CD4-positive, CD25-positive, alpha-beta regulatory T cell (primary cell): ENCODE results near the gene STAP2. TPM values are rescaled to one million over a fixed set of nuclear protein-coding genes. Genes with fewer than 3 reads are reported as not detected.

ENCODE experiments used
- ATAC-seq, 2 donors: fragments of 150-1000 bp; cut with Tn5 transposase; one replicate each; pipeline ENCODE4 v1.10.0; 2021; ENCODE audit warnings: low read depth in 2 of 2, moderate number of reproducible peaks in 2 of 2, moderate library complexity in 1 of 2
- DNase-seq, 3 donors: peaks; one replicate each; pipeline versions ENCODE4 v3.0.0 to v3.0.0-alpha.2; 2012 to 2022; ENCODE audit warnings: mixed read lengths in 1 of 3
- H3K27ac ChIP-seq: one replicate; pipeline ENCODE4 v1.7.0; 2013; ENCODE audit warnings: mild to moderate bottlenecking, low read length; ENCODE audit not compliant: insufficient read depth, poor library complexity, severe bottlenecking
- H3K27me3 ChIP-seq: one replicate; pipeline ENCODE4 v1.7.0; 2013; ENCODE audit warnings: low read length; ENCODE audit not compliant: control insufficient read depth, insufficient read depth
- H3K36me3 ChIP-seq: one replicate; pipeline ENCODE4 v1.7.0; 2013; ENCODE audit warnings: mild to moderate bottlenecking, low read length, moderate library complexity; ENCODE audit not compliant: control insufficient read depth, insufficient read depth
- H3K4me1 ChIP-seq: 2 replicates; pipeline ENCODE4 v1.7.0; 2013; ENCODE audit warnings: mild to moderate bottlenecking, low read length; ENCODE audit not compliant: insufficient read depth, control insufficient read depth, poor library complexity, severe bottlenecking
- H3K4me3 ChIP-seq: one replicate; pipeline ENCODE4 v1.7.0; 2013; ENCODE audit warnings: low read depth, mild to moderate bottlenecking, low read length, moderate library complexity
- H3K9me3 ChIP-seq, 2 experiments: 1 replicate in 1 of 2; 2 replicates in 1 of 2; pipeline ENCODE4 v1.7.0; 2013; ENCODE audit warnings: low read length in 2 of 2, mild to moderate bottlenecking in 1 of 2, moderate library complexity in 1 of 2; ENCODE audit not compliant: control insufficient read depth in 2 of 2
- H3K27ac Mint-ChIP-seq, 3 donors: one replicate each; pipeline ENCODE4 v1.8.0; 2020 to 2022; ENCODE audit warnings: mild to moderate bottlenecking in 3 of 3, mixed read lengths in 3 of 3, moderate library complexity in 2 of 3
- H3K27me3 Mint-ChIP-seq: one replicate; pipeline ENCODE4 v1.8.0; 2022; ENCODE audit warnings: mild to moderate bottlenecking, mixed read lengths
- H3K36me3 Mint-ChIP-seq: one replicate; pipeline ENCODE4 v1.8.0; 2020; ENCODE audit warnings: mixed read lengths
- H3K4me1 Mint-ChIP-seq, 4 donors: one replicate each; pipeline ENCODE4 v1.8.0; 2020 to 2022; ENCODE audit warnings: mixed read lengths in 4 of 4, mild to moderate bottlenecking in 1 of 4
- H3K4me3 Mint-ChIP-seq, 4 donors: one replicate each; pipeline ENCODE4 v1.8.0; 2020 to 2022; ENCODE audit warnings: mild to moderate bottlenecking in 4 of 4, mixed read lengths in 4 of 4, moderate library complexity in 3 of 4
- H3K9me3 Mint-ChIP-seq, 7 donors: one replicate each; pipeline ENCODE4 v1.8.0; 2020 to 2022; ENCODE audit warnings: mixed read lengths in 7 of 7, mild to moderate bottlenecking in 3 of 7, moderate library complexity in 2 of 7
- polyA plus RNA-seq, 4 donors: library from polyadenylated mRNA; unstranded; fragments of 300-500 nt; fragmentation: Illumina TruSeq; gene quantifications; one replicate each; pipeline ENCODE4 v1.2.3, GENCODE V29; 2021
- total RNA-seq: library from RNA; stranded (reverse); gene quantifications from one replicate; pipeline ENCODE4 v1.2.3, GENCODE V29; 2022

The STAP2 gene
- total and polyA plus RNA-seq, 5 donors from 2014 or later, result 1.6 to 3.0 (median 2.2) TPM

- DNase-seq, result no peak
These were observed 19.4 kb downstream of the STAP2 start for GRCh38 chr19:4319067-4319718.

GRCh38 chr19:4318460-4318859 is 20.2 kb downstream of the STAP2 start:
- H3K36me3 Mint-ChIP-seq, result no peaks in the 10 kb centered on the region
- Histone ChIP-seq H3K27me3 (no peaks in the 10 kb centered on the region), H3K4me3 (no peak overlapping the region)

More at GRCh38 chr19:4319067-4319718, 19.4 kb downstream of the STAP2 start:
- ATAC-seq, result no peak
- H3K27me3 Mint-ChIP-seq, result peaks cover 4% of the 10 kb centered on the region
- Histone ChIP-seq H3K4me3 (no peak overlapping the region), H3K36me3 (no peaks in the 10 kb centered on the region), H3K4me1 (no peaks in the 10 kb centered on the region), H3K27ac (no peak overlapping the region), H3K9me3 (no peaks in the 10 kb centered on the region), H3K27me3 (no peaks in the 10 kb centered on the region)
- H3K4me3 Mint-ChIP-seq, result peak overlapping the region in 2 of 4 donors; percentile 24 to 56
- peaks cover 0 to 6% (median 3%) of the 10 kb centered on the region in 7 donors for H3K9me3 Mint-ChIP-seq
- H3K4me1 Mint-ChIP-seq, result peaks cover 0 to 3% (median under 1%) of the 10 kb centered on the region in 4 donors
- H3K36me3 Mint-ChIP-seq, result no peaks in the 10 kb centered on the region
- H3K27ac Mint-ChIP-seq, result peak overlapping the region in 1 of 3 donors; percentile 45

GRCh38 chr19:4316956-4317355 is 21.7 kb downstream of the STAP2 start:
- no peak overlapping the region for H3K27ac Mint-ChIP-seq
- H3K9me3 Mint-ChIP-seq, result peaks cover 0 to 6% (median 3%) of the 10 kb centered on the region in 7 donors
- no peak overlapping the region for H3K4me3 Mint-ChIP-seq
- Histone ChIP-seq H3K36me3 (no peaks in the 10 kb centered on the region), H3K27ac (no peak overlapping the region), H3K4me1 (no peaks in the 10 kb centered on the region), H3K27me3 (no peaks in the 10 kb centered on the region), H3K9me3 (no peaks in the 10 kb centered on the region), H3K4me3 (no peak overlapping the region)
- no peak for DNase-seq
- no peaks in the 10 kb centered on the region for H3K36me3 Mint-ChIP-seq
- H3K27me3 Mint-ChIP-seq, result peaks cover 4% of the 10 kb centered on the region
- peaks cover 0 to 3% (median under 1%) of the 10 kb centered on the region in 4 donors for H3K4me1 Mint-ChIP-seq
- ATAC-seq, result no peak

More at GRCh38 chr19:4318460-4318859, 20.2 kb downstream of the STAP2 start:
- Mint-ChIP-seq H3K4me3 (no peak overlapping the region), H3K27me3 (peaks cover 4% of the 10 kb centered on the region), H3K4me1 (peaks cover 0 to 3% (median under 1%) of the 10 kb centered on the region in 4 donors), H3K27ac (peak overlapping the region in 1 of 3 donors; percentile 76), H3K9me3 (peaks cover 0 to 6% (median 3%) of the 10 kb centered on the region in 7 donors)
- no peaks in the 10 kb centered on the region for H3K4me1 ChIP-seq
- no peaks in the 10 kb centered on the region for H3K9me3 ChIP-seq
- no peaks in the 10 kb centered on the region for H3K36me3 ChIP-seq
- ATAC-seq, result no peak
- DNase-seq, result no peak
- no peak overlapping the region for H3K27ac ChIP-seq

GRCh38 chr19:4313847-4314490 is 24.7 kb downstream of the STAP2 start:
- Histone ChIP-seq H3K4me3 (no peak overlapping the region), H3K36me3 (no peaks in the 10 kb centered on the region), H3K9me3 (no peaks in the 10 kb centered on the region), H3K27ac (no peak overlapping the region), H3K27me3 (no peaks in the 10 kb centered on the region), H3K4me1 (no peaks in the 10 kb centered on the region)
- no peak overlapping the region for H3K27ac Mint-ChIP-seq
- no peaks in the 10 kb centered on the region for H3K9me3 Mint-ChIP-seq
- ATAC-seq, result no peak
- no peaks in the 10 kb centered on the region for H3K4me1 Mint-ChIP-seq
- H3K36me3 Mint-ChIP-seq, result no peaks in the 10 kb centered on the region
- no peak for DNase-seq
- no peaks in the 10 kb centered on the region for H3K27me3 Mint-ChIP-seq
- peak overlapping the region in 1 of 4 donors; percentile 88 for H3K4me3 Mint-ChIP-seq

GRCh38 chr19:4310247-4311121 is 28.1 kb downstream of the STAP2 start:
- no peaks in the 10 kb centered on the region for H3K36me3 ChIP-seq
- H3K4me1 ChIP-seq, result no peaks in the 10 kb centered on the region
- H3K9me3 ChIP-seq, result no peaks in the 10 kb centered on the region
- no peak overlapping the region for H3K27ac Mint-ChIP-seq
- H3K4me1 Mint-ChIP-seq, result peaks cover 0 to 2% (median 0%) of the 10 kb centered on the region in 4 donors
- no peak overlapping the region for H3K27ac ChIP-seq
- ATAC-seq (no peak), DNase-seq (no peak)
- no peaks in the 10 kb centered on the region for H3K9me3 Mint-ChIP-seq
- H3K4me3 ChIP-seq, result no peak overlapping the region
- no peaks in the 10 kb centered on the region for H3K27me3 Mint-ChIP-seq
- H3K36me3 Mint-ChIP-seq, result no peaks in the 10 kb centered on the region
- H3K27me3 ChIP-seq, result no peaks in the 10 kb centered on the region
- H3K4me3 Mint-ChIP-seq, result no peak overlapping the region

GRCh38 chr19:4305659-4306058 is 33.0 kb downstream of the STAP2 start:
- Histone ChIP-seq H3K4me1 (peaks cover 15% of the 10 kb centered on the region), H3K9me3 (no peaks in the 10 kb centered on the region), H3K27me3 (no peaks in the 10 kb centered on the region), H3K4me3 (no peak overlapping the region), H3K27ac (no peak overlapping the region), H3K36me3 (no peaks in the 10 kb centered on the region)
- H3K27ac Mint-ChIP-seq, result peak overlapping the region in 1 of 3 donors; percentile 9
- H3K4me1 Mint-ChIP-seq, result peaks cover 0 to 36% (median 7%) of the 10 kb centered on the region in 4 donors
- no peak for ATAC-seq
- H3K4me3 Mint-ChIP-seq, result peak overlapping the region in 1 of 4 donors; percentile 61
- peaks cover 4% of the 10 kb centered on the region for H3K27me3 Mint-ChIP-seq
- DNase-seq, result no peak
- H3K9me3 Mint-ChIP-seq, result no peaks in the 10 kb centered on the region
- H3K36me3 Mint-ChIP-seq, result no peaks in the 10 kb centered on the region

GRCh38 chr19:4305257-4305612 is 33.4 kb downstream of the STAP2 start:
- Histone ChIP-seq H3K27ac (no peak overlapping the region), H3K27me3 (no peaks in the 10 kb centered on the region), H3K9me3 (no peaks in the 10 kb centered on the region), H3K4me1 (peaks cover 15% of the 10 kb centered on the region), H3K4me3 (no peak overlapping the region), H3K36me3 (no peaks in the 10 kb centered on the region)
- no peak for ATAC-seq
- no peaks in the 10 kb centered on the region for H3K36me3 Mint-ChIP-seq
- no peaks in the 10 kb centered on the region for H3K9me3 Mint-ChIP-seq
- H3K27ac Mint-ChIP-seq, result no peak overlapping the region
- no peak for DNase-seq
- peaks cover 0 to 40% (median 7%) of the 10 kb centered on the region in 4 donors for H3K4me1 Mint-ChIP-seq
- peaks cover 4% of the 10 kb centered on the region for H3K27me3 Mint-ChIP-seq
- peak overlapping the region in 1 of 4 donors; percentile 61 for H3K4me3 Mint-ChIP-seq
